Hematopoietic multipotent progenitor cell treated with erythropoietin and hydrocortisone succinate and interleukin-3 and kit ligand, for 8 days (in vitro differentiated cells): Measurements from ENCODE around the gene ADSS2.
"Not testable (repeated sequence)": the region's sequence is repeated elsewhere in the genome, so short reads cannot be mapped to it uniquely, and the experiment has no call there.

Experiments
- DNase-seq: peaks from one replicate; pipeline ENCODE4 v3.0.0-alpha.2; 2015

ADSS2 gene

GRCh38 chr1:244394826-244395765, 56.6 kb downstream of the ADSS2 start:
- DNase-seq: no peak

GRCh38 chr1:244394346-244394745, 57.4 kb downstream of the ADSS2 start:
- no peak for DNase-seq

- no peak for DNase-seq
Observed at GRCh38 chr1:244393604-244394176, 58.0 kb downstream of the ADSS2 start.

- no peak for DNase-seq
Observed at GRCh38 chr1:244391761-244392160, 59.9 kb downstream of the ADSS2 start.

- DNase-seq: no peak
Observed at GRCh38 chr1:244388961-244389360, 62.7 kb downstream of the ADSS2 start.

- DNase-seq: no peak
Observed at GRCh38 chr1:244387415-244387814, 64.3 kb downstream of the ADSS2 start.

GRCh38 chr1:244386595-244386994, 65.1 kb downstream of the ADSS2 start:
- DNase-seq: no peak

GRCh38 chr1:244384066-244384465, 67.6 kb downstream of the ADSS2 start:
- DNase-seq: no peak

- no peak for DNase-seq
Observed at GRCh38 chr1:244383278-244383884, 68.3 kb downstream of the ADSS2 start.

GRCh38 chr1:244381878-244382565, 69.7 kb downstream of the ADSS2 start:
- DNase-seq: no peak

- no peak for DNase-seq
Observed at GRCh38 chr1:244376126-244376525, 75.6 kb downstream of the ADSS2 start.

- DNase-seq: no peak
Observed at GRCh38 chr1:244375051-244375450, 76.7 kb downstream of the ADSS2 start.

- not testable (repeated sequence) for DNase-seq
Observed at GRCh38 chr1:244374484-244374883, 77.2 kb downstream of the ADSS2 start.

GRCh38 chr1:244371242-244372141, 80.2 kb downstream of the ADSS2 start:
- no peak for DNase-seq

- DNase-seq: peak; percentile 22
Observed at GRCh38 chr1:244370060-244370637, 81.6 kb downstream of the ADSS2 start.

- DNase-seq: no peak
Observed at GRCh38 chr1:244369256-244370057, 82.3 kb downstream of the ADSS2 start.

GRCh38 chr1:244368279-244368678, 83.4 kb downstream of the ADSS2 start:
- no peak for DNase-seq

- DNase-seq: no peak
Observed at GRCh38 chr1:244367399-244368114, 84.2 kb downstream of the ADSS2 start.

GRCh38 chr1:244365809-244366208, 85.9 kb downstream of the ADSS2 start:
- DNase-seq: no peak

GRCh38 chr1:244365262-244365661, 86.4 kb downstream of the ADSS2 start:
- not testable (repeated sequence) for DNase-seq
